Smooth muscle cell (in vitro differentiated cells): ENCODE data around the gene IL10RB. TPM values are rescaled to one million over a fixed set of nuclear protein-coding genes. Genes with fewer than 3 reads are reported as not detected.

Experiments
- DNase-seq: peaks from one replicate; lab custom pipeline; 2025; ENCODE audit not compliant: unreplicated experiment; lab: John Stamatoyannopoulos, UW
- H2AFZ ChIP-seq: fragments of 200-600 bp; sonication (generic); 2 replicates; pipeline ENCODE4 v1.6.0; 2016; ENCODE audit warnings: antibody characterized with exemption, low read depth, mild to moderate bottlenecking
- H3F3A ChIP-seq: fragments of 200-600 bp; sonication (generic); 2 replicates; pipeline ENCODE4 v1.6.0; 2017; ENCODE audit warnings: antibody characterized with exemption, low read depth
- H3K27ac ChIP-seq: fragments of 200-600 bp; sonication (generic); 2 replicates; pipeline ENCODE4 v1.5.1; 2016; ENCODE audit warnings: low read depth, mild to moderate bottlenecking
- H3K27me3 ChIP-seq: fragments of 200-600 bp; sonication (generic); 2 replicates; pipeline ENCODE4 v1.6.1; 2016; ENCODE audit warnings: low read depth, mild to moderate bottlenecking
- H3K36me3 ChIP-seq: fragments of 200-600 bp; sonication (generic); 2 replicates; pipeline ENCODE4 v1.5.1; 2016; ENCODE audit warnings: low read depth
- H3K4me1 ChIP-seq: fragments of 200-600 bp; sonication (generic); 2 replicates; pipeline ENCODE4 v1.5.1; 2016; ENCODE audit warnings: low read depth
- H3K4me2 ChIP-seq: fragments of 200-600 bp; sonication (generic); 2 replicates; pipeline ENCODE4 v1.6.0; 2016; ENCODE audit warnings: mild to moderate bottlenecking
- H3K4me3 ChIP-seq: fragments of 200-600 bp; sonication (generic); 2 replicates; pipeline ENCODE4 v1.5.1; 2016; ENCODE audit warnings: mild to moderate bottlenecking
- H3K79me2 ChIP-seq: fragments of 200-600 bp; sonication (generic); 2 replicates; pipeline ENCODE4 v1.6.0; 2016; ENCODE audit warnings: low read depth, mild to moderate bottlenecking
- H3K9ac ChIP-seq: fragments of 200-600 bp; sonication (generic); 2 replicates; pipeline ENCODE4 v1.6.0; 2016; ENCODE audit warnings: low read depth
- H3K9me3 ChIP-seq: fragments of 200-600 bp; sonication (generic); replicated peaks from 2 replicates; pipeline ENCODE4 v1.5.1; 2016; ENCODE audit warnings: low read depth
- H4K20me1 ChIP-seq: fragments of 200-600 bp; sonication (generic); 2 replicates; pipeline ENCODE4 v1.6.0; 2016; ENCODE audit warnings: low read depth
- CTCF ChIP-seq: fragments of 200-600 bp; sonication (generic); IDR thresholded peaks from 2 replicates; pipeline ENCODE4 v1.5.1; 2017; ENCODE audit warnings: borderline replicate concordance, mild to moderate bottlenecking, antibody characterized with exemption; ENCODE audit not compliant: insufficient read depth, poor library complexity, severe bottlenecking
- WGBS: methylation state at CpG from one replicate; pipeline ENCODE4 v1.1.7; 2016; ENCODE audit warnings: low lambda C conversion rate; 5-methylcytosine and 5-hydroxymethylcytosine counted together
- polyA plus RNA-seq: library from polyadenylated mRNA; unstranded; fragments of >200 nt; fragmentation: Nextera tagmentation; extraction: Ambion mirVana; gene quantifications from 2 replicates; pipeline ENCODE4 v1.2.1, GENCODE V29; 2016
- total RNA-seq: library from RNA; depleted of rRNA; stranded (reverse); fragments of >200 nt; gene quantifications from 2 replicates; pipeline ENCODE4 v1.2.3, GENCODE V29; 2014

IL10RB gene
- total and polyA plus RNA-seq, 2 experiments from 2014 or later: 34.4 to 40.2 TPM

GRCh38 chr21:33283203-33283602, 17.0 kb downstream of the IL10RB start:
- Histone ChIP-seq H3K79me2 (no peaks in the 10 kb centered on the region), H3K36me3 (peaks cover 13% of the 10 kb centered on the region), H3F3A (no peaks in the 10 kb centered on the region), H4K20me1 (no peaks in the 10 kb centered on the region), H2AFZ (no peak overlapping the region), H3K4me2 (no peak overlapping the region), H3K4me1 (no peaks in the 10 kb centered on the region), H3K9me3 (no peaks in the 10 kb centered on the region), H3K27me3 (no peaks in the 10 kb centered on the region), H3K4me3 (no peak overlapping the region), H3K27ac (no peak overlapping the region), H3K9ac (no peak overlapping the region)
- TF ChIP-seq CTCF: no peak
- no peak for DNase-seq
- over 99% methylated on average over 5 of the region's 5 CpGs for WGBS

- Histone ChIP-seq H3K79me2 (no peaks in the 10 kb centered on the region), H3F3A (no peaks in the 10 kb centered on the region), H3K4me3 (no peak overlapping the region), H3K9ac (no peak overlapping the region), H2AFZ (no peak overlapping the region), H3K4me1 (no peaks in the 10 kb centered on the region), H3K4me2 (peak overlapping the region; percentile 61), H3K27ac (peak overlapping the region; percentile 68), H3K9me3 (no peaks in the 10 kb centered on the region), H3K27me3 (no peaks in the 10 kb centered on the region), H3K36me3 (no peaks in the 10 kb centered on the region), H4K20me1 (no peaks in the 10 kb centered on the region)
- 87% methylated on average over 11 of the region's 11 CpGs for WGBS
- no peak for DNase-seq
- no peak for TF ChIP-seq CTCF
Measured at GRCh38 chr21:33286076-33286475, 19.9 kb downstream of the IL10RB start.

GRCh38 chr21:33286600-33287456, 20.7 kb downstream of the IL10RB start:
- DNase-seq: no peak
- no peak overlapping the region for H2AFZ ChIP-seq
- no peaks in the 10 kb centered on the region for H3K79me2 ChIP-seq
- H3K4me2 ChIP-seq: peak overlapping the region; percentile 61
- H4K20me1 ChIP-seq: no peaks in the 10 kb centered on the region
- no peaks in the 10 kb centered on the region for H3K36me3 ChIP-seq
- no peaks in the 10 kb centered on the region for H3K4me1 ChIP-seq
- no peak overlapping the region for H3K9ac ChIP-seq
- peak overlapping the region; percentile 68 for H3K27ac ChIP-seq
- no peaks in the 10 kb centered on the region for H3K27me3 ChIP-seq
- H3K9me3 ChIP-seq: no peaks in the 10 kb centered on the region
- H3F3A ChIP-seq: no peaks in the 10 kb centered on the region
- WGBS: 57% methylated on average over 15 of the region's 15 CpGs
- TF ChIP-seq CTCF: no peak
- no peak overlapping the region for H3K4me3 ChIP-seq
